GM19328 (cell line): ENCODE measurements around the gene TULP1.
"Not testable (repeated sequence)": the region's sequence is repeated elsewhere in the genome, so short reads cannot be mapped to it uniquely, and the experiment has no call there.

Experiments
- ATAC-seq: cut with Tn5 transposase; IDR thresholded peaks from one replicate; pipeline ENCODE4 v1.9.1; 2021; ENCODE audit warnings: mild to moderate bottlenecking, moderate library complexity; ENCODE audit not compliant: unreplicated experiment

Gene TULP1

GRCh38 chr6:35522151-35522550, 9.5 kb upstream of the TULP1 start:
- no peak for ATAC-seq

GRCh38 chr6:35521235-35521634, 8.5 kb upstream of the TULP1 start:
- no peak for ATAC-seq

- no peak for ATAC-seq
These were observed 6.8 kb upstream of the TULP1 start for GRCh38 chr6:35519313-35520015.

GRCh38 chr6:35518566-35519312, 6.0 kb upstream of the TULP1 start:
- no peak for ATAC-seq

GRCh38 chr6:35517978-35518377, 5.3 kb upstream of the TULP1 start:
- ATAC-seq = not testable (repeated sequence)

- ATAC-seq = no peak
These were observed 4.0 kb upstream of the TULP1 start for GRCh38 chr6:35516712-35517111.

- not testable (repeated sequence) for ATAC-seq
These were observed 3.2 kb upstream of the TULP1 start for GRCh38 chr6:35515939-35516338.

- ATAC-seq = no peak
These were observed 1.9 kb upstream of the TULP1 start for GRCh38 chr6:35514587-35514986.

- ATAC-seq = no peak
These were observed 690 bp downstream of the TULP1 start for GRCh38 chr6:35512006-35512405.

GRCh38 chr6:35511562-35511941, 1.1 kb downstream of the TULP1 start:
- no peak for ATAC-seq

- ATAC-seq = no peak
These were observed 1.7 kb downstream of the TULP1 start for GRCh38 chr6:35510916-35511561.

- no peak for ATAC-seq
These were observed 4.2 kb downstream of the TULP1 start for GRCh38 chr6:35508542-35508941.

- ATAC-seq = no peak
These were observed 4.7 kb downstream of the TULP1 start for GRCh38 chr6:35508027-35508426.

- ATAC-seq = no peak
These were observed 5.5 kb downstream of the TULP1 start for GRCh38 chr6:35507221-35507620.

GRCh38 chr6:35506536-35506935, 6.2 kb downstream of the TULP1 start:
- no peak for ATAC-seq

GRCh38 chr6:35505999-35506412, 6.7 kb downstream of the TULP1 start:
- no peak for ATAC-seq

- no peak for ATAC-seq
These were observed 9.2 kb downstream of the TULP1 start for GRCh38 chr6:35503534-35503933.

GRCh38 chr6:35501784-35502183, 10.9 kb downstream of the TULP1 start:
- no peak for ATAC-seq

- ATAC-seq = no peak
These were observed 11.9 kb downstream of the TULP1 start for GRCh38 chr6:35500782-35501181.

GRCh38 chr6:35499372-35499771, 13.3 kb downstream of the TULP1 start:
- no peak for ATAC-seq

- no peak for ATAC-seq
These were observed 14.2 kb downstream of the TULP1 start for GRCh38 chr6:35498422-35499067.
